CD4-positive, alpha-beta T cell (primary cell): ENCODE results near the gene RHOV. TPM values are rescaled to one million over a fixed set of nuclear protein-coding genes. Genes with fewer than 3 reads are reported as not detected.

Experiments
- ATAC-seq: fragments of 200-7000 bp; cut with Tn5 transposase; one replicate; pipeline ENCODE4 v1.10.0; 2022; ENCODE audit warnings: mild to moderate bottlenecking; ENCODE audit not compliant: poor library complexity
- CTCF ChIA-PET: fragments of 350-600 bp; sonication (Branson Sonifier 250); formaldehyde crosslinking; loops from one replicate; lab custom pipeline; 2021; ENCODE audit warnings: antibody characterized with exemption, inconsistent platforms; lab: Charles Lee
- POLR2A ChIA-PET: fragments of 350-600 bp; sonication (Branson Sonifier 250); formaldehyde crosslinking; loops from one replicate; lab custom pipeline; 2021; ENCODE audit warnings: antibody characterized with exemption, inconsistent platforms; lab: Charles Lee
- DNase-seq, 14 experiments: peaks; one replicate each; pipeline ENCODE4 v3.0.0-alpha.2; 2013 to 2020; ENCODE audit warnings: mixed read lengths in 2 of 14
- H3K27ac ChIP-seq, 2 donors: one replicate each; pipeline versions ENCODE4 v1.5.1 to v1.7.0; 2013; ENCODE audit warnings: low read length in 2 of 2, low read depth in 1 of 2, mild to moderate bottlenecking in 1 of 2
- H3K27me3 ChIP-seq, 2 experiments: 1 replicate in 1 of 2; 2 replicates in 1 of 2; pipeline versions ENCODE4 v1.6.1 to v1.7.0; 2013; ENCODE audit warnings: low read length in 2 of 2, control low read depth in 1 of 2, mild to moderate bottlenecking in 1 of 2, moderate library complexity in 1 of 2; ENCODE audit not compliant: insufficient read depth in 2 of 2, control insufficient read depth in 1 of 2
- H3K36me3 ChIP-seq: one replicate; pipeline ENCODE4 v1.6.1; 2013; ENCODE audit warnings: low read length, control low read depth; ENCODE audit not compliant: insufficient read depth
- H3K4me1 ChIP-seq: one replicate; pipeline ENCODE4 v1.6.1; 2013; ENCODE audit warnings: low read length, control low read depth; ENCODE audit not compliant: insufficient read depth
- H3K4me3 ChIP-seq: one replicate; pipeline ENCODE4 v1.5.1; 2013; ENCODE audit warnings: mild to moderate bottlenecking, low read length, moderate library complexity
- H3K9me3 ChIP-seq, 2 experiments: 1 replicate in 1 of 2; 2 replicates in 1 of 2; pipeline versions ENCODE4 v1.6.1 to v1.7.0; 2013; ENCODE audit warnings: low read length in 2 of 2, mild to moderate bottlenecking in 2 of 2, control low read depth in 1 of 2, moderate library complexity in 1 of 2; ENCODE audit not compliant: control insufficient read depth in 1 of 2, insufficient read depth in 1 of 2
- H3K27ac Mint-ChIP-seq: one replicate; pipeline ENCODE4 v1.8.0; 2020; ENCODE audit warnings: mixed read lengths
- H3K27me3 Mint-ChIP-seq: one replicate; pipeline ENCODE4 v1.8.0; 2021; ENCODE audit warnings: mixed read lengths
- H3K36me3 Mint-ChIP-seq: one replicate; pipeline ENCODE4 v1.8.0; 2021; ENCODE audit warnings: low read depth, mixed read lengths
- H3K4me1 Mint-ChIP-seq: one replicate; pipeline ENCODE4 v1.8.0; 2021; ENCODE audit warnings: low read depth, mixed read lengths
- H3K4me3 Mint-ChIP-seq: one replicate; pipeline ENCODE4 v1.8.0; 2020; ENCODE audit warnings: mild to moderate bottlenecking, mixed read lengths
- H3K9me3 Mint-ChIP-seq: one replicate; pipeline ENCODE4 v1.8.0; 2020; ENCODE audit warnings: mixed read lengths
- CTCF ChIP-seq: fragments of 200-600 bp; IDR thresholded peaks from one replicate; pipeline ENCODE4 v1.8.0; 2022; ENCODE audit warnings: antibody characterized with exemption, mild to moderate bottlenecking
- intact Hi-C, 2 experiments: fragments of 100-400 bp; cut with DNase I in 1 of 2; cut with micrococcal nuclease in 1 of 2; formaldehyde crosslinking; loops; one replicate each; pipeline versions ENCODE4 v1.15.1 to v1.9.0; 2023 to 2025; cut with DNase I, micrococcal nuclease
- total RNA-seq, 174 experiments: library from RNA in 2 of 174; stranded (reverse) in 2 of 174; gene quantifications; one replicate each; pipeline ENCODE4 v1.2.3 and lab custom pipeline; 2021 to 2026

The RHOV gene
- total RNA-seq, 2 experiments from 2014 or later = 0.36 TPM

GRCh38 chr15:40854161-40854560, 19.9 kb downstream of the RHOV start:
- intact Hi-C loops = no loop called here
- Mint-ChIP-seq H3K36me3 (no peaks in the 10 kb centered on the region), H3K27ac (no peak overlapping the region), H3K4me1 (peaks cover 10% of the 10 kb centered on the region), H3K27me3 (no peaks in the 10 kb centered on the region), H3K4me3 (no peak overlapping the region), H3K9me3 (no peaks in the 10 kb centered on the region)
- Histone ChIP-seq H3K4me3 (no peak overlapping the region), H3K4me1 (peaks cover 13% of the 10 kb centered on the region), H3K27ac (no peak overlapping the region), H3K36me3 (peaks cover 2% of the 10 kb centered on the region), H3K27me3 (no peaks in the 10 kb centered on the region), H3K9me3 (peaks cover 0 to 3% of the 10 kb centered on the region in 2 experiments)
- POLR2A ChIA-PET = no interaction called here
- ATAC-seq = no peak
- no peak for DNase-seq
- CTCF ChIA-PET = no interaction called here
- no peak for TF ChIP-seq CTCF

GRCh38 chr15:40853241-40853890, 20.7 kb downstream of the RHOV start:
- ChIA-PET CTCF (no interaction called here), POLR2A (interaction anchor here (1.2 kb wide), 1 partner anchor 11 kb away, joined by 3 read pairs; no protein-coding TSS in a partner anchor)
- Histone ChIP-seq H3K36me3 (peaks cover 2% of the 10 kb centered on the region), H3K27me3 (no peaks in the 10 kb centered on the region), H3K27ac (no peak overlapping the region), H3K4me3 (no peak overlapping the region), H3K9me3 (peaks cover 0 to 3% of the 10 kb centered on the region in 2 experiments), H3K4me1 (peaks cover 8% of the 10 kb centered on the region)
- no peak for TF ChIP-seq CTCF
- DNase-seq (no peak), ATAC-seq (no peak)
- no peak overlapping the region for H3K27ac Mint-ChIP-seq
- no peaks in the 10 kb centered on the region for H3K9me3 Mint-ChIP-seq
- H3K36me3 Mint-ChIP-seq = no peaks in the 10 kb centered on the region
- H3K27me3 Mint-ChIP-seq = no peaks in the 10 kb centered on the region
- intact Hi-C loops = no loop called here
- H3K4me1 Mint-ChIP-seq = peaks cover 7% of the 10 kb centered on the region
- no peak overlapping the region for H3K4me3 Mint-ChIP-seq

- Mint-ChIP-seq H3K27me3 (no peaks in the 10 kb centered on the region), H3K4me3 (no peak overlapping the region), H3K9me3 (no peaks in the 10 kb centered on the region), H3K4me1 (peaks cover 9% of the 10 kb centered on the region), H3K27ac (no peak overlapping the region), H3K36me3 (no peaks in the 10 kb centered on the region)
- Histone ChIP-seq H3K4me1 (peaks cover 7% of the 10 kb centered on the region), H3K27ac (no peak overlapping the region), H3K27me3 (no peaks in the 10 kb centered on the region), H3K36me3 (peaks cover 2% of the 10 kb centered on the region), H3K4me3 (no peak overlapping the region), H3K9me3 (peaks cover 0 to 3% of the 10 kb centered on the region in 2 experiments)
- TF ChIP-seq CTCF = no peak
- ChIA-PET CTCF (interaction anchor here (0.7 kb wide), 1 partner anchor 42 kb away, joined by 3 read pairs; the partner anchor contains the start of gene VPS18), POLR2A (interaction anchor here (1.2 kb wide), 1 partner anchor 10 kb away, joined by 3 read pairs; no protein-coding TSS in a partner anchor)
- no peak for DNase-seq
- intact Hi-C loops = no loop called here
- no peak for ATAC-seq
Observed at GRCh38 chr15:40852529-40852928, 21.5 kb downstream of the RHOV start.
